Ectodermal cell (in vitro differentiated cells): Measurements from ENCODE around the gene TLE4.

ENCODE experiments used
- H3K27ac ChIP-seq: 2 replicates; pipeline ENCODE4 v1.7.0; 2013; ENCODE audit warnings: mild to moderate bottlenecking, low read depth, low read length; ENCODE audit not compliant: insufficient read depth, poor library complexity, severe bottlenecking
- H3K27me3 ChIP-seq: 2 replicates; pipeline ENCODE4 v1.7.0; 2013; ENCODE audit warnings: mild to moderate bottlenecking, low read length; ENCODE audit not compliant: insufficient read depth, control insufficient read depth, poor library complexity, severe bottlenecking
- H3K36me3 ChIP-seq: one replicate; pipeline ENCODE4 v1.7.0; 2013; ENCODE audit warnings: low read length; ENCODE audit not compliant: control insufficient read depth, insufficient read depth
- H3K4me1 ChIP-seq: one replicate; pipeline ENCODE4 v1.7.0; 2013; ENCODE audit warnings: low read length; ENCODE audit not compliant: control insufficient read depth, insufficient read depth
- H3K4me3 ChIP-seq: 2 replicates; pipeline ENCODE4 v1.7.0; 2013; ENCODE audit warnings: low read depth, low read length, control low read depth; ENCODE audit not compliant: insufficient read depth
- H3K9me3 ChIP-seq: 2 replicates; pipeline ENCODE4 v1.7.0; 2013; ENCODE audit warnings: mild to moderate bottlenecking, low read length, moderate library complexity; ENCODE audit not compliant: control insufficient read depth
- WGBS, 2 experiments: methylation state at CpG; one replicate each; pipeline ENCODE4 v1.1.7; 2013; ENCODE audit warnings: missing lambda C conversion rate in 2 of 2; 5-methylcytosine and 5-hydroxymethylcytosine counted together

TLE4 gene

GRCh38 chr9:79662537-79662956, 90.8 kb downstream of the TLE4 start:
- no peaks in the 10 kb centered on the region for H3K27me3 ChIP-seq
- H3K4me3 ChIP-seq: no peak overlapping the region
- no peaks in the 10 kb centered on the region for H3K36me3 ChIP-seq
- peak overlapping the region; percentile 78 for H3K27ac ChIP-seq
- 0% methylated on average over 6 of the region's 6 CpGs for WGBS, 2 experiments
- no peaks in the 10 kb centered on the region for H3K9me3 ChIP-seq
- H3K4me1 ChIP-seq: peaks cover 72% of the 10 kb centered on the region

- H3K4me3 ChIP-seq: no peak overlapping the region
- no peaks in the 10 kb centered on the region for H3K9me3 ChIP-seq
- no peaks in the 10 kb centered on the region for H3K36me3 ChIP-seq
- H3K27ac ChIP-seq: peak overlapping the region; percentile 87
- WGBS, 2 experiments: 38 to 44% methylated on average over 6 of the region's 6 CpGs
- no peaks in the 10 kb centered on the region for H3K27me3 ChIP-seq
- peaks cover 72% of the 10 kb centered on the region for H3K4me1 ChIP-seq
Measured at GRCh38 chr9:79663300-79663699, 91.5 kb downstream of the TLE4 start.

- no peak overlapping the region for H3K4me3 ChIP-seq
- 57 to 62% methylated on average over 13 of the region's 13 CpGs for WGBS, 2 experiments
- H3K27me3 ChIP-seq: no peaks in the 10 kb centered on the region
- H3K4me1 ChIP-seq: peaks cover 72% of the 10 kb centered on the region
- no peaks in the 10 kb centered on the region for H3K9me3 ChIP-seq
- H3K27ac ChIP-seq: peak overlapping the region; percentile 87
- H3K36me3 ChIP-seq: no peaks in the 10 kb centered on the region
Measured at GRCh38 chr9:79663878-79664277, 92.1 kb downstream of the TLE4 start.

GRCh38 chr9:79664375-79664831, 92.6 kb downstream of the TLE4 start:
- Histone ChIP-seq H3K27me3 (no peaks in the 10 kb centered on the region), H3K9me3 (no peaks in the 10 kb centered on the region), H3K4me1 (peaks cover 76% of the 10 kb centered on the region), H3K27ac (peak overlapping the region; percentile 87), H3K36me3 (no peaks in the 10 kb centered on the region), H3K4me3 (no peak overlapping the region)
- WGBS, 2 experiments: 55 to 59% methylated on average over 5 of the region's 5 CpGs

- H3K27ac ChIP-seq: no peak overlapping the region
- 53 to 61% methylated on average over 8 of the region's 8 CpGs for WGBS, 2 experiments
- H3K4me3 ChIP-seq: no peak overlapping the region
- no peaks in the 10 kb centered on the region for H3K27me3 ChIP-seq
- H3K4me1 ChIP-seq: peaks cover 80% of the 10 kb centered on the region
- no peaks in the 10 kb centered on the region for H3K9me3 ChIP-seq
- no peaks in the 10 kb centered on the region for H3K36me3 ChIP-seq
Measured at GRCh38 chr9:79665369-79665768, 93.6 kb downstream of the TLE4 start.

GRCh38 chr9:79665931-79666330, 94.2 kb downstream of the TLE4 start:
- Histone ChIP-seq H3K36me3 (no peaks in the 10 kb centered on the region), H3K27me3 (no peaks in the 10 kb centered on the region), H3K27ac (no peak overlapping the region), H3K4me3 (no peak overlapping the region), H3K9me3 (no peaks in the 10 kb centered on the region), H3K4me1 (peaks cover 78% of the 10 kb centered on the region)
- 83 to 91% methylated on average over 2 of the region's 2 CpGs for WGBS, 2 experiments

GRCh38 chr9:79667120-79667519, 95.4 kb downstream of the TLE4 start:
- no peaks in the 10 kb centered on the region for H3K9me3 ChIP-seq
- H3K36me3 ChIP-seq: no peaks in the 10 kb centered on the region
- peaks cover 83% of the 10 kb centered on the region for H3K4me1 ChIP-seq
- no peak overlapping the region for H3K4me3 ChIP-seq
- WGBS, 2 experiments: 88 to 95% methylated on average over 2 of the region's 3 CpGs
- no peaks in the 10 kb centered on the region for H3K27me3 ChIP-seq
- H3K27ac ChIP-seq: no peak overlapping the region

- Histone ChIP-seq H3K27ac (peak overlapping the region; percentile 52), H3K27me3 (no peaks in the 10 kb centered on the region), H3K36me3 (no peaks in the 10 kb centered on the region), H3K9me3 (no peaks in the 10 kb centered on the region), H3K4me1 (peaks cover 81% of the 10 kb centered on the region), H3K4me3 (no peak overlapping the region)
- WGBS, 2 experiments: 51 to 54% methylated on average over 9 of the region's 9 CpGs
Measured at GRCh38 chr9:79667817-79668436, 96.2 kb downstream of the TLE4 start.

- H3K9me3 ChIP-seq: no peaks in the 10 kb centered on the region
- 94 to 99% methylated on average over 4 of the region's 4 CpGs for WGBS, 2 experiments
- H3K27ac ChIP-seq: no peak overlapping the region
- no peaks in the 10 kb centered on the region for H3K27me3 ChIP-seq
- H3K4me3 ChIP-seq: no peak overlapping the region
- H3K4me1 ChIP-seq: peaks cover 76% of the 10 kb centered on the region
- no peaks in the 10 kb centered on the region for H3K36me3 ChIP-seq
Measured at GRCh38 chr9:79668956-79669355, 97.2 kb downstream of the TLE4 start.

GRCh38 chr9:79670269-79670961, 98.7 kb downstream of the TLE4 start:
- Histone ChIP-seq H3K4me1 (peaks cover 63% of the 10 kb centered on the region), H3K9me3 (no peaks in the 10 kb centered on the region), H3K4me3 (no peak overlapping the region), H3K27me3 (no peaks in the 10 kb centered on the region), H3K36me3 (no peaks in the 10 kb centered on the region), H3K27ac (no peak overlapping the region)
- 69 to 70% methylated on average over 3 of the region's 3 CpGs for WGBS, 2 experiments
